Hematopoietic multipotent progenitor cell (in vitro differentiated cells): Measurements from ENCODE around the gene FBXL17. TPM values are rescaled to one million over a fixed set of nuclear protein-coding genes. Genes with fewer than 3 reads are reported as not detected.
"Not testable (repeated sequence)": the region's sequence is repeated elsewhere in the genome, so short reads cannot be mapped to it uniquely, and the experiment has no call there.

Experiments used
- DNase-seq, 3 donors: peaks; one replicate each; pipeline ENCODE4 v3.0.0-alpha.2; 2011 to 2015; ENCODE audit warnings: low read depth in 2 of 3, low spot score in 2 of 3
- total RNA-seq: library from RNA; depleted of rRNA; stranded (reverse); fragments of >200 nt; gene quantifications from one replicate; pipeline ENCODE4 v1.2.3, GENCODE V29; 2012

FBXL17 gene
- 9.4 TPM for total RNA-seq

GRCh38 chr5:108381954-108382783 lies at the start of gene FBXL17:
Gene FBXL17, minus strand, starts transcription at chr5:108382098.
- DNase-seq: peak; percentile 77 to 97 (median 93)

GRCh38 chr5:108430931-108431608 lies 49.2 kb upstream of the FBXL17 start:
- DNase-seq: no peak

GRCh38 chr5:108421713-108422112 lies 39.8 kb upstream of the FBXL17 start:
- no peak for DNase-seq

GRCh38 chr5:108420755-108421154 lies 38.9 kb upstream of the FBXL17 start:
- no peak for DNase-seq

- DNase-seq: no peak
Observed at GRCh38 chr5:108420158-108420557, 38.3 kb upstream of the FBXL17 start.

- no peak for DNase-seq
Observed at GRCh38 chr5:108418197-108418596, 36.3 kb upstream of the FBXL17 start.

GRCh38 chr5:108417166-108417670 lies 35.3 kb upstream of the FBXL17 start:
- no peak for DNase-seq

GRCh38 chr5:108415726-108416125 lies 33.8 kb upstream of the FBXL17 start:
- no peak for DNase-seq

GRCh38 chr5:108409786-108410185 lies 27.9 kb upstream of the FBXL17 start:
- no peak for DNase-seq

GRCh38 chr5:108405201-108405600 lies 23.3 kb upstream of the FBXL17 start:
- DNase-seq: not testable (repeated sequence)

GRCh38 chr5:108398964-108399363 lies 17.1 kb upstream of the FBXL17 start:
- no peak for DNase-seq

- DNase-seq: not testable (repeated sequence)
Observed at GRCh38 chr5:108396837-108397236, 14.9 kb upstream of the FBXL17 start.

GRCh38 chr5:108387758-108388157 lies 5.9 kb upstream of the FBXL17 start:
- DNase-seq: no peak

- DNase-seq: no peak
Observed at GRCh38 chr5:108386345-108387061, 4.6 kb upstream of the FBXL17 start.

GRCh38 chr5:108384741-108385140 lies 2.8 kb upstream of the FBXL17 start:
- DNase-seq: no peak

GRCh38 chr5:108382784-108383330 lies 959 bp upstream of the FBXL17 start:
- DNase-seq: peak in 2 of 3 donors; percentile 60 to 87

- peak; percentile 54 to 74 (median 64) for DNase-seq
Observed at GRCh38 chr5:108381350-108381953, 446 bp downstream of the FBXL17 start.

GRCh38 chr5:108380531-108381349 lies 1.2 kb downstream of the FBXL17 start:
- peak in 2 of 3 donors; percentile 51 to 67 for DNase-seq

- DNase-seq: peak in 2 of 3 donors; percentile 6 to 13
Observed at GRCh38 chr5:108379722-108380530, 2.0 kb downstream of the FBXL17 start.
